ENCODE measurements around the gene NUTM2F. TPM values are rescaled to one million over a fixed set of nuclear protein-coding genes. Genes with fewer than 3 reads are reported as not detected.
"Not testable (repeated sequence)": the region's sequence is repeated elsewhere in the genome, so short reads cannot be mapped to it uniquely, and the experiment has no call there.

Gene NUTM2F
- total RNA-seq, result not detected in 2 replicates

- not testable (repeated sequence) for H3K4me3 ChIP-seq (ENCODE audit: low read depth, low read length); DNase-seq (ENCODE audit: low read depth)
Measured at GRCh38 chr9:94328544-94328943, at the start of gene NUTM2F. TSS of gene NUTM2F (minus strand) at chr9:94328644. CDS start at chr9:94328623, 21 bp downstream.

GRCh38 chr9:94375197-94375596 lies 46.8 kb upstream of the NUTM2F start:
- DNase-seq (ENCODE audit: low read depth), result peak; percentile 26
- H3K4me3 ChIP-seq (ENCODE audit: low read depth, low read length), result peak overlapping the region; percentile 58

GRCh38 chr9:94374176-94375056 lies 46.0 kb upstream of the NUTM2F start:
- H3K4me3 ChIP-seq (ENCODE audit: low read depth, low read length), result peak overlapping the region; percentile 59
- DNase-seq (ENCODE audit: low read depth), result peak; percentile 84

GRCh38 chr9:94373779-94374175 lies 45.3 kb upstream of the NUTM2F start:
- DNase-seq (ENCODE audit: low read depth), result not testable (repeated sequence)
- peak overlapping the region; percentile 59 for H3K4me3 ChIP-seq (ENCODE audit: low read depth, low read length)

GRCh38 chr9:94370266-94370665 lies 41.8 kb upstream of the NUTM2F start:
- not testable (repeated sequence) for DNase-seq (ENCODE audit: low read depth); H3K4me3 ChIP-seq (ENCODE audit: low read depth, low read length)

- DNase-seq (ENCODE audit: low read depth); H3K4me3 ChIP-seq (ENCODE audit: low read depth, low read length): not testable (repeated sequence)
Measured at GRCh38 chr9:94364093-94364614, 35.7 kb upstream of the NUTM2F start.

- not testable (repeated sequence) for H3K4me3 ChIP-seq (ENCODE audit: low read depth, low read length); DNase-seq (ENCODE audit: low read depth)
Measured at GRCh38 chr9:94357158-94357557, 28.7 kb upstream of the NUTM2F start.

GRCh38 chr9:94351901-94352723 lies 23.7 kb upstream of the NUTM2F start:
- DNase-seq (ENCODE audit: low read depth); H3K4me3 ChIP-seq (ENCODE audit: low read depth, low read length): not testable (repeated sequence)

GRCh38 chr9:94348754-94349153 lies 20.3 kb upstream of the NUTM2F start:
- not testable (repeated sequence) for H3K4me3 ChIP-seq (ENCODE audit: low read depth, low read length); DNase-seq (ENCODE audit: low read depth)

- DNase-seq (ENCODE audit: low read depth); H3K4me3 ChIP-seq (ENCODE audit: low read depth, low read length): not testable (repeated sequence)
Measured at GRCh38 chr9:94347451-94347850, 19.0 kb upstream of the NUTM2F start.

- H3K4me3 ChIP-seq (ENCODE audit: low read depth, low read length); DNase-seq (ENCODE audit: low read depth): not testable (repeated sequence)
Measured at GRCh38 chr9:94341703-94342102, 13.3 kb upstream of the NUTM2F start.

- H3K4me3 ChIP-seq (ENCODE audit: low read depth, low read length); DNase-seq (ENCODE audit: low read depth): not testable (repeated sequence)
Measured at GRCh38 chr9:94340750-94341149, 12.3 kb upstream of the NUTM2F start.

GRCh38 chr9:94339657-94340056 lies 11.2 kb upstream of the NUTM2F start:
- not testable (repeated sequence) for H3K4me3 ChIP-seq (ENCODE audit: low read depth, low read length); DNase-seq (ENCODE audit: low read depth)

GRCh38 chr9:94338723-94339122 lies 10.3 kb upstream of the NUTM2F start:
- DNase-seq (ENCODE audit: low read depth); H3K4me3 ChIP-seq (ENCODE audit: low read depth, low read length): not testable (repeated sequence)

- not testable (repeated sequence) for H3K4me3 ChIP-seq (ENCODE audit: low read depth, low read length); DNase-seq (ENCODE audit: low read depth)
Measured at GRCh38 chr9:94336445-94336844, 8.0 kb upstream of the NUTM2F start.

GRCh38 chr9:94325583-94325982 lies 2.9 kb downstream of the NUTM2F start:
- not testable (repeated sequence) for H3K4me3 ChIP-seq (ENCODE audit: low read depth, low read length); DNase-seq (ENCODE audit: low read depth)

GRCh38 chr9:94323153-94323798 lies 5.2 kb downstream of the NUTM2F start:
- DNase-seq (ENCODE audit: low read depth); H3K4me3 ChIP-seq (ENCODE audit: low read depth, low read length): not testable (repeated sequence)

- DNase-seq (ENCODE audit: low read depth); H3K4me3 ChIP-seq (ENCODE audit: low read depth, low read length): not testable (repeated sequence)
Measured at GRCh38 chr9:94322342-94322940, 6.0 kb downstream of the NUTM2F start.

All from fibroblast of villous mesenchyme (primary cell).